NCI-H774 (cell line): ENCODE data around the gene KIF18B.

ENCODE experiments used
- DNase-seq: peaks from one replicate; lab custom pipeline; 2025; lab: John Stamatoyannopoulos, UW

The KIF18B gene

GRCh38 chr17:44947461-44948314 lies at the start of gene KIF18B:
Gene KIF18B, minus strand, starts transcription at chr17:44947773. Its CDS starts 11,429 bp downstream, at chr17:44936344.
- peak; percentile 97 for DNase-seq

GRCh38 chr17:44996304-44996703 lies 48.7 kb upstream of the KIF18B start:
- DNase-seq = no peak

- DNase-seq = no peak
Measured at GRCh38 chr17:44995436-44996001, 47.9 kb upstream of the KIF18B start.

- peak; percentile 43 for DNase-seq
Measured at GRCh38 chr17:44992242-44992939, 44.8 kb upstream of the KIF18B start.

- no peak for DNase-seq
Measured at GRCh38 chr17:44990994-44991393, 43.4 kb upstream of the KIF18B start.

GRCh38 chr17:44989552-44990138 lies 42.1 kb upstream of the KIF18B start:
- no peak for DNase-seq

- DNase-seq = no peak
Measured at GRCh38 chr17:44988044-44988942, 40.7 kb upstream of the KIF18B start.

- DNase-seq = no peak
Measured at GRCh38 chr17:44983563-44983962, 36.0 kb upstream of the KIF18B start.

- no peak for DNase-seq
Measured at GRCh38 chr17:44982113-44982702, 34.6 kb upstream of the KIF18B start.

GRCh38 chr17:44981221-44981968 lies 33.8 kb upstream of the KIF18B start:
- DNase-seq = peak; percentile 21

GRCh38 chr17:44979426-44979995 lies 31.9 kb upstream of the KIF18B start:
- DNase-seq = no peak

GRCh38 chr17:44978807-44979206 lies 31.2 kb upstream of the KIF18B start:
- DNase-seq = no peak

GRCh38 chr17:44977814-44978550 lies 30.4 kb upstream of the KIF18B start:
- DNase-seq = no peak

- DNase-seq = no peak
Measured at GRCh38 chr17:44977065-44977464, 29.5 kb upstream of the KIF18B start.

- DNase-seq = peak; percentile 42
Measured at GRCh38 chr17:44976206-44976605, 28.6 kb upstream of the KIF18B start.

GRCh38 chr17:44972953-44973352 lies 25.4 kb upstream of the KIF18B start:
- no peak for DNase-seq

- no peak for DNase-seq
Measured at GRCh38 chr17:44971776-44972483, 24.4 kb upstream of the KIF18B start.

- DNase-seq = peak; percentile 1
Measured at GRCh38 chr17:44970136-44970741, 22.7 kb upstream of the KIF18B start.
